ENCODE measurements around the gene CLEC4G. TPM values are rescaled to one million over a fixed set of nuclear protein-coding genes. Genes with fewer than 3 reads are reported as not detected.

The CLEC4G gene
- total and polyA plus RNA-seq, 2 donors from 2014 or later, result 0.72 to 1.1 TPM

- no peak for DNase-seq
- no peak overlapping the region for H3K9ac ChIP-seq (ENCODE audit: low read length in 3 of 3)
- TF ChIP-seq CTCF (IDR thresholded peaks at IDR 0.05; ENCODE audit: borderline replicate concordance, extremely low read depth, insufficient read depth), result no peak
- H3K27ac ChIP-seq (ENCODE audit: low read depth in 2 of 2, low read length in 2 of 2), result no peak overlapping the region
- no peaks in the 10 kb centered on the region for H3K36me3 ChIP-seq (ENCODE audit: control insufficient read depth in 2 of 3, insufficient read depth in 3 of 3, low read length in 3 of 3)
- peaks cover 0 to 3% (median 0%) of the 10 kb centered on the region in 3 donors for H3K9me3 ChIP-seq (ENCODE audit: control insufficient read depth in 2 of 3, insufficient read depth in 1 of 3, low read length in 3 of 3)
- no peak overlapping the region for H3K4me3 ChIP-seq (ENCODE audit: low read length in 3 of 3)
- no peaks in the 10 kb centered on the region for H3K4me1 ChIP-seq (ENCODE audit: control insufficient read depth in 2 of 3, insufficient read depth in 2 of 3, low read depth in 1 of 3, low read length in 3 of 3)
- intact Hi-C loops (cut with DNase I), result no loop called here
- FAIRE-seq, result no peak
- H3K27me3 ChIP-seq (ENCODE audit: control insufficient read depth, insufficient read depth, low read length), result no peaks in the 10 kb centered on the region
Measured at GRCh38 chr19:7692417-7693088, 39.4 kb downstream of the CLEC4G start.

- intact Hi-C loops (cut with DNase I), result no loop called here
- DNase-seq (no peak), FAIRE-seq (no peak)
- Histone ChIP-seq H3K9ac (ENCODE audit: low read length in 3 of 3) (no peak overlapping the region), H3K9me3 (ENCODE audit: control insufficient read depth in 2 of 3, insufficient read depth in 1 of 3, low read length in 3 of 3) (peaks cover 0 to 3% (median 0%) of the 10 kb centered on the region in 3 donors), H3K27me3 (ENCODE audit: control insufficient read depth, insufficient read depth, low read length) (no peaks in the 10 kb centered on the region), H3K36me3 (ENCODE audit: control insufficient read depth in 2 of 3, insufficient read depth in 3 of 3, low read length in 3 of 3) (no peaks in the 10 kb centered on the region), H3K27ac (ENCODE audit: low read depth in 2 of 2, low read length in 2 of 2) (no peak overlapping the region), H3K4me3 (ENCODE audit: low read length in 3 of 3) (no peak overlapping the region), H3K4me1 (ENCODE audit: control insufficient read depth in 2 of 3, insufficient read depth in 2 of 3, low read depth in 1 of 3, low read length in 3 of 3) (no peaks in the 10 kb centered on the region)
- TF ChIP-seq CTCF (IDR thresholded peaks at IDR 0.05; ENCODE audit: borderline replicate concordance, extremely low read depth, insufficient read depth), result no peak
Measured at GRCh38 chr19:7691497-7691896, 40.4 kb downstream of the CLEC4G start.

GRCh38 chr19:7690779-7691258 lies 41.1 kb downstream of the CLEC4G start:
- Histone ChIP-seq H3K9me3 (ENCODE audit: control insufficient read depth in 2 of 3, insufficient read depth in 1 of 3, low read length in 3 of 3) (peaks cover 0 to 3% (median 0%) of the 10 kb centered on the region in 3 donors), H3K27ac (ENCODE audit: low read depth in 2 of 2, low read length in 2 of 2) (no peak overlapping the region), H3K36me3 (ENCODE audit: control insufficient read depth in 2 of 3, insufficient read depth in 3 of 3, low read length in 3 of 3) (no peaks in the 10 kb centered on the region), H3K27me3 (ENCODE audit: control insufficient read depth, insufficient read depth, low read length) (no peaks in the 10 kb centered on the region), H3K4me1 (ENCODE audit: control insufficient read depth in 2 of 3, insufficient read depth in 2 of 3, low read depth in 1 of 3, low read length in 3 of 3) (no peaks in the 10 kb centered on the region), H3K4me3 (ENCODE audit: low read length in 3 of 3) (no peak overlapping the region), H3K9ac (ENCODE audit: low read length in 3 of 3) (no peak overlapping the region)
- no peak for TF ChIP-seq CTCF (IDR thresholded peaks at IDR 0.05; ENCODE audit: borderline replicate concordance, extremely low read depth, insufficient read depth)
- FAIRE-seq (no peak), DNase-seq (no peak)
- intact Hi-C loops (cut with DNase I), result no loop called here
